GM12875 (cell line): ENCODE results near the gene COL28A1.

Experiments used
- H3K4me3 ChIP-seq: one replicate; pipeline ENCODE4 v1.5.1; 2011; ENCODE audit warnings: low read depth, low read length, control low read depth
- TF ChIP-seq, protein P1 (sequence below): IDR thresholded peaks from 2 replicates; pipeline ENCODE4 v1.5.1; 2011; ENCODE audit warnings: low read depth, mild to moderate bottlenecking, control low read depth, inconsistent platforms, low read length, moderate library complexity, borderline replicate concordance; ENCODE audit not compliant: insufficient read depth

The COL28A1 gene

GRCh38 chr7:7432979-7433378 is 102.7 kb downstream of the COL28A1 start:
- H3K4me3 ChIP-seq, result no peak overlapping the region
- TF ChIP-seq, protein P1, sequence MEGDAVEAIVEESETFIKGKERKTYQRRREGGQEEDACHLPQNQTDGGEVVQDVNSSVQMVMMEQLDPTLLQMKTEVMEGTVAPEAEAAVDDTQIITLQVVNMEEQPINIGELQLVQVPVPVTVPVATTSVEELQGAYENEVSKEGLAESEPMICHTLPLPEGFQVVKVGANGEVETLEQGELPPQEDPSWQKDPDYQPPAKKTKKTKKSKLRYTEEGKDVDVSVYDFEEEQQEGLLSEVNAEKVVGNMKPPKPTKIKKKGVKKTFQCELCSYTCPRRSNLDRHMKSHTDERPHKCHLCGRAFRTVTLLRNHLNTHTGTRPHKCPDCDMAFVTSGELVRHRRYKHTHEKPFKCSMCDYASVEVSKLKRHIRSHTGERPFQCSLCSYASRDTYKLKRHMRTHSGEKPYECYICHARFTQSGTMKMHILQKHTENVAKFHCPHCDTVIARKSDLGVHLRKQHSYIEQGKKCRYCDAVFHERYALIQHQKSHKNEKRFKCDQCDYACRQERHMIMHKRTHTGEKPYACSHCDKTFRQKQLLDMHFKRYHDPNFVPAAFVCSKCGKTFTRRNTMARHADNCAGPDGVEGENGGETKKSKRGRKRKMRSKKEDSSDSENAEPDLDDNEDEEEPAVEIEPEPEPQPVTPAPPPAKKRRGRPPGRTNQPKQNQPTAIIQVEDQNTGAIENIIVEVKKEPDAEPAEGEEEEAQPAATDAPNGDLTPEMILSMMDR, result no peak

GRCh38 chr7:7428806-7429205 is 106.9 kb downstream of the COL28A1 start:
- TF ChIP-seq, protein P1, result no peak
- H3K4me3 ChIP-seq, result no peak overlapping the region

GRCh38 chr7:7427363-7427762 is 108.3 kb downstream of the COL28A1 start:
- no peak overlapping the region for H3K4me3 ChIP-seq
- TF ChIP-seq, protein P1, result no peak

DNA sequence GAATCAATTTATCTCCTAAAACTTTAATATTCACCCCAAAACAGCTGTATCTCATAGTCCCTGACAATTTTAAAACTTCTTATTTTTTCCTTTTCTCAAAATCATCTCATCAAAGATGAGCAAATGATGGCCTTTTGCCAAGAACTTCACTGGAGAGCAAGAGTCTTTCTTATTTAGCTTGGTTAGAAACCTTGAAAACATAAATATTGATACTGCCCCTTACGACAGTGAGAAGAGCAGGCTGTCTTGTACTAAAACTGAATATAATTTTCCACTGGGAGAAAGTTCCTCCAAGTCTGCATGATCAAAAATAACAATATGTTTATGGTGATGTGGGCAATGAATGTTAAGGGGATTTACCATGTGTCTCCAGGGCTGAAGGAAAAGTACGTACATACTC is 109.0 kb downstream of the COL28A1 start:
- H3K4me3 ChIP-seq, result no peak overlapping the region
- TF ChIP-seq, protein P1, result no peak

GRCh38 chr7:7425321-7425720 is 110.4 kb downstream of the COL28A1 start:
- H3K4me3 ChIP-seq, result no peak overlapping the region
- TF ChIP-seq, protein P1, result no peak

GRCh38 chr7:7424151-7424873 is 111.4 kb downstream of the COL28A1 start:
- H3K4me3 ChIP-seq, result no peak overlapping the region

DNA sequence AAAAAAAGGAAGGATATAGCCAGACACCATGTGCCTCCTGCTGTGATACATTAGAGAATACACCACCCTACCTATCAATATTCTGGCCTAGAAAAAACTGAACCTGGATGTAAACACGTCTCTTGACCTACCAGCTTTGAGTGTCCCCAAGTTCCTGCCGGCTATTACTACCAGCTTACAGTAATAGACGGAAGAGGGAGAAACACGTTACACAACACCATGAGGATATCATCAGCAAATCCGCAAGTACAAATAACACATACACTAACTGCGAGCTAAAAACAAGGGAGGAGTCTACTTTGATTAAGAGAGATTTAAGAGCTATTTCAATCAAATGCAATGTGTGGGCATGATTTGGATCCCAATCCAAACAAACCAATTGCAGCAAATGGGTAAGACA is 113.0 kb downstream of the COL28A1 start:
- TF ChIP-seq, protein P1, result no peak
- no peak overlapping the region for H3K4me3 ChIP-seq

More at GRCh38 chr7:7424151-7424873, 111.4 kb downstream of the COL28A1 start:
- TF ChIP-seq, protein P1, result peak; percentile 62
